Panc1 (cell line): ENCODE data around the gene NOP53. TPM values are rescaled to one million over a fixed set of nuclear protein-coding genes. Genes with fewer than 3 reads are reported as not detected.
"Not testable (repeated sequence)": the region's sequence is repeated elsewhere in the genome, so short reads cannot be mapped to it uniquely, and the experiment has no call there.

ENCODE experiments used
- ATAC-seq: fragments of 200-7000 bp; cut with Tn5 transposase; 2 replicates; pipeline ENCODE4 v1.9.1; 2020; ENCODE audit warnings: mild to moderate bottlenecking, moderate library complexity
- BruUV-seq: library from RNA; stranded (reverse); fragments of 400-500 nt; replicated peaks from 2 replicates; lab custom pipeline; 2021; lab: Mats Ljungman, UMichigan
- CTCF ChIA-PET: fragments of 300-600 bp; sonication (Branson Sonifier 250); formaldehyde crosslinking; loops from one replicate; lab custom pipeline; 2022; ENCODE audit warnings: antibody characterized with exemption; lab: Charles Lee
- POLR2A ChIA-PET: fragments of 300-600 bp; sonication (Branson Sonifier 250); formaldehyde crosslinking; loops from one replicate; lab custom pipeline; 2022; ENCODE audit warnings: antibody characterized with exemption; lab: Charles Lee
- DNase-seq: peaks from one replicate; pipeline ENCODE4 v3.0.0-alpha.2; 2010; ENCODE audit warnings: low read depth, low spot score
- H3K27ac ChIP-seq: 2 replicates; pipeline ENCODE4 v1.5.1; 2011; ENCODE audit warnings: mild to moderate bottlenecking, low read length, inconsistent platforms
- H3K27me3 ChIP-seq: fragments of 200-500 bp; sonication (Bioruptor generic); 2 replicates; pipeline ENCODE4 v1.6.0; 2014; ENCODE audit warnings: low read length, inconsistent platforms; ENCODE audit not compliant: control insufficient read depth, insufficient read depth
- H3K36me3 ChIP-seq: fragments of 200-500 bp; sonication (Bioruptor generic); 2 replicates; pipeline ENCODE4 v1.5.1; 2014; ENCODE audit warnings: inconsistent platforms, mild to moderate bottlenecking, low read length, moderate library complexity; ENCODE audit not compliant: control insufficient read depth, insufficient read depth
- H3K4me1 ChIP-seq: 2 replicates; pipeline ENCODE4 v1.5.1; 2011; ENCODE audit warnings: inconsistent platforms, mild to moderate bottlenecking, low read length, moderate library complexity; ENCODE audit not compliant: control insufficient read depth, insufficient read depth
- H3K4me3 ChIP-seq, 2 experiments: 2 replicates each; pipeline ENCODE4 v1.5.1; 2011 to 2012; ENCODE audit warnings: low read depth in 2 of 2, low read length in 2 of 2, mild to moderate bottlenecking in 2 of 2, inconsistent platforms in 1 of 2, moderate library complexity in 1 of 2
- H3K9me3 ChIP-seq: fragments of 200-500 bp; sonication (Bioruptor generic); 2 replicates; pipeline ENCODE4 v1.5.1; 2014; ENCODE audit warnings: low read depth, mild to moderate bottlenecking, inconsistent platforms, low read length, moderate library complexity; ENCODE audit not compliant: control insufficient read depth, insufficient read depth
- POLR2AphosphoS5 ChIP-seq: IDR thresholded peaks from 2 replicates; pipeline ENCODE4 v1.6.1; 2012; ENCODE audit warnings: mild to moderate bottlenecking, low read depth, low read length, moderate library complexity
- SIN3A ChIP-seq: IDR thresholded peaks from 2 replicates; pipeline ENCODE4 v1.6.1; 2012; ENCODE audit warnings: low read depth, mild to moderate bottlenecking, low read length, moderate library complexity, borderline replicate concordance; ENCODE audit not compliant: insufficient read depth
- TCF7L2 ChIP-seq: IDR thresholded peaks from 2 replicates; pipeline ENCODE4 v1.6.1; 2011; ENCODE audit warnings: mild to moderate bottlenecking, low read depth, low read length, inconsistent platforms
- in situ Hi-C: cut with HindIII; loops from 2 replicates; pipeline ENCODE4 v1.10.0; 2016; ENCODE audit warnings: low sequenced_read_pairs, low pct_unique_long_range_greater_than_20kb
- intact Hi-C: fragments of 100-400 bp; cut with micrococcal nuclease; formaldehyde crosslinking; loops from one replicate; pipeline ENCODE4 v1.10.0; 2022; ENCODE audit not compliant: unreplicated experiment
- total RNA-seq: library from RNA; stranded (reverse); gene quantifications from one replicate; pipeline ENCODE4 v1.2.1, GENCODE V29; 2021; ENCODE audit not compliant: unreplicated experiment
- TF ChIP-seq, protein P1 (sequence below), 2 experiments: IDR thresholded peaks; 2 replicates each; pipeline ENCODE4 v1.6.1; 2011 to 2012; ENCODE audit warnings: low read depth in 2 of 2, control low read depth in 1 of 2, low read length in 1 of 2, mild to moderate bottlenecking in 1 of 2, moderate library complexity in 1 of 2; ENCODE audit not compliant: insufficient read depth in 1 of 2
- TF ChIP-seq, protein P2 (sequence below): fragments of 450-650 bp; IDR thresholded peaks from 2 replicates; pipeline ENCODE4 v1.5.1; 2017; ENCODE audit warnings: mild to moderate bottlenecking

NOP53 gene
- total RNA-seq, 1 experiment from 2014 or later = 64.3 TPM

DNA sequence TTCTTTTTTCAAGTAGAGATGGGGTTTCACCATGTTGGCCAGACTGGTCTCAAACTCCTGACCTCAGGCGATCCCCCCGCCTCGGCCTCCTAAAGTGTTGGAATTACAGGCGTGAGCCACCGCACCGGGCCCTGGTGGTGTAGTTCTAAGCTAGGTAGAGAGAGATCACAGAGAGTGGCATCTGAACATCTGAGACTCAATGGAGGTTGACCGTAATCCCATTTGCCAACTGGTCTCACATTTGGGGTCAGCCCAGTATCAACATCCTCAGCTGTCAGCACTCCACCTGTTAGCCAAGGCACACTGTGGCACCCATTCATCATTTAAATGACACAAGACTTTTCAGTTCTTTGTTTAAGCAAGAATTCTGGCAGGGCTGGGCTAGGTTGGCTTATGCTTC lies 41.2 kb downstream of the NOP53 start:
- ChIA-PET POLR2A (no interaction called here), CTCF (interaction anchor here (0.5 to 0.6 kb wide), 2 partner anchors 23 to 353 kb away, joined by 4 read pairs; no protein-coding TSS in a partner anchor)
- H3K4me3 ChIP-seq = no peak overlapping the region
- intact Hi-C loops = no loop called here
- in situ Hi-C loops = no loop called here
- H3K4me1 ChIP-seq = no peaks in the 10 kb centered on the region
- H3K9me3 ChIP-seq = no peaks in the 10 kb centered on the region
- H3K27ac ChIP-seq = no peak overlapping the region
- DNase-seq (no peak), ATAC-seq (no peak)
- TF ChIP-seq TCF7L2 (no peak), SIN3A (no peak), POLR2AphosphoS5 (no peak)
- TF ChIP-seq, protein P1, sequence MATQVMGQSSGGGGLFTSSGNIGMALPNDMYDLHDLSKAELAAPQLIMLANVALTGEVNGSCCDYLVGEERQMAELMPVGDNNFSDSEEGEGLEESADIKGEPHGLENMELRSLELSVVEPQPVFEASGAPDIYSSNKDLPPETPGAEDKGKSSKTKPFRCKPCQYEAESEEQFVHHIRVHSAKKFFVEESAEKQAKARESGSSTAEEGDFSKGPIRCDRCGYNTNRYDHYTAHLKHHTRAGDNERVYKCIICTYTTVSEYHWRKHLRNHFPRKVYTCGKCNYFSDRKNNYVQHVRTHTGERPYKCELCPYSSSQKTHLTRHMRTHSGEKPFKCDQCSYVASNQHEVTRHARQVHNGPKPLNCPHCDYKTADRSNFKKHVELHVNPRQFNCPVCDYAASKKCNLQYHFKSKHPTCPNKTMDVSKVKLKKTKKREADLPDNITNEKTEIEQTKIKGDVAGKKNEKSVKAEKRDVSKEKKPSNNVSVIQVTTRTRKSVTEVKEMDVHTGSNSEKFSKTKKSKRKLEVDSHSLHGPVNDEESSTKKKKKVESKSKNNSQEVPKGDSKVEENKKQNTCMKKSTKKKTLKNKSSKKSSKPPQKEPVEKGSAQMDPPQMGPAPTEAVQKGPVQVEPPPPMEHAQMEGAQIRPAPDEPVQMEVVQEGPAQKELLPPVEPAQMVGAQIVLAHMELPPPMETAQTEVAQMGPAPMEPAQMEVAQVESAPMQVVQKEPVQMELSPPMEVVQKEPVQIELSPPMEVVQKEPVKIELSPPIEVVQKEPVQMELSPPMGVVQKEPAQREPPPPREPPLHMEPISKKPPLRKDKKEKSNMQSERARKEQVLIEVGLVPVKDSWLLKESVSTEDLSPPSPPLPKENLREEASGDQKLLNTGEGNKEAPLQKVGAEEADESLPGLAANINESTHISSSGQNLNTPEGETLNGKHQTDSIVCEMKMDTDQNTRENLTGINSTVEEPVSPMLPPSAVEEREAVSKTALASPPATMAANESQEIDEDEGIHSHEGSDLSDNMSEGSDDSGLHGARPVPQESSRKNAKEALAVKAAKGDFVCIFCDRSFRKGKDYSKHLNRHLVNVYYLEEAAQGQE (IDR thresholded peaks at IDR 0.05; ENCODE audit: insufficient read depth in 1 of 2, low read depth in 2 of 2, low read length in 1 of 2) = no peak
- TF ChIP-seq, protein P2, sequence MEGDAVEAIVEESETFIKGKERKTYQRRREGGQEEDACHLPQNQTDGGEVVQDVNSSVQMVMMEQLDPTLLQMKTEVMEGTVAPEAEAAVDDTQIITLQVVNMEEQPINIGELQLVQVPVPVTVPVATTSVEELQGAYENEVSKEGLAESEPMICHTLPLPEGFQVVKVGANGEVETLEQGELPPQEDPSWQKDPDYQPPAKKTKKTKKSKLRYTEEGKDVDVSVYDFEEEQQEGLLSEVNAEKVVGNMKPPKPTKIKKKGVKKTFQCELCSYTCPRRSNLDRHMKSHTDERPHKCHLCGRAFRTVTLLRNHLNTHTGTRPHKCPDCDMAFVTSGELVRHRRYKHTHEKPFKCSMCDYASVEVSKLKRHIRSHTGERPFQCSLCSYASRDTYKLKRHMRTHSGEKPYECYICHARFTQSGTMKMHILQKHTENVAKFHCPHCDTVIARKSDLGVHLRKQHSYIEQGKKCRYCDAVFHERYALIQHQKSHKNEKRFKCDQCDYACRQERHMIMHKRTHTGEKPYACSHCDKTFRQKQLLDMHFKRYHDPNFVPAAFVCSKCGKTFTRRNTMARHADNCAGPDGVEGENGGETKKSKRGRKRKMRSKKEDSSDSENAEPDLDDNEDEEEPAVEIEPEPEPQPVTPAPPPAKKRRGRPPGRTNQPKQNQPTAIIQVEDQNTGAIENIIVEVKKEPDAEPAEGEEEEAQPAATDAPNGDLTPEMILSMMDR = no peak
- H3K27me3 ChIP-seq = no peaks in the 10 kb centered on the region
- H3K36me3 ChIP-seq = no peaks in the 10 kb centered on the region
- no TSS peak for BruUV-seq

- DNase-seq, H3K9me3 ChIP-seq, POLR2A ChIA-PET, H3K27me3 ChIP-seq, intact Hi-C loops, BruUV-seq, H3K4me3 ChIP-seq, H3K36me3 ChIP-seq, H3K27ac ChIP-seq, H3K4me1 ChIP-seq, in situ Hi-C loops, ATAC-seq: not testable (repeated sequence)
- CTCF ChIA-PET = interaction anchor here (0.6 kb wide), 1 partner anchor 354 kb away, joined by 4 read pairs; no protein-coding TSS in a partner anchor
Observed at GRCh38 chr19:47787307-47787706, 42.0 kb downstream of the NOP53 start.

DNA sequence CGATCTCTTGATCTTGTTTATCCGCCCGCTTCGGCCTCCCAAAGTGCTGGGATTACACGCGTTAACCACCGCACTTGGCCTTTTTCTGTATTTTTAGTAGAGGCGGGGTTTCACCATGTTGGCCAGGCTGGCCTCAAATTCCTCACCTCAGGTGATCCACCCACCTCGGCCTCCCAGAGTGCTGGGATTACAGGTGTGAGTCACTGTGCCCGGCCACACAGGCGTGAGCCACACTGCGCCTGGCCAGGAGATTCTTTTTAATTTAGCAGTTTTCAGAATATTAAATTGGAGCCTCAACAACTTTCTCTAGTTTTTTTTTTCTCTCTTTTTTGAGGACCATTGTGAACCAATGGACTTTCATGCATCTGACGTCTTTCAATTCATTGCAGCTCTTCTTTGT lies 44.5 kb downstream of the NOP53 start:
- H3K27me3 ChIP-seq, H3K36me3 ChIP-seq, POLR2A ChIA-PET, ATAC-seq, H3K27ac ChIP-seq, DNase-seq, BruUV-seq, H3K4me1 ChIP-seq, in situ Hi-C loops, H3K9me3 ChIP-seq, H3K4me3 ChIP-seq: not testable (repeated sequence)
- intact Hi-C loops = loop anchor here (2.0 kb wide), 1 partner anchor 23 kb away; no protein-coding TSS in a partner anchor
- CTCF ChIA-PET = interaction anchor here (0.8 kb wide), 1 partner anchor 24 kb away, joined by 4 read pairs; no protein-coding TSS in a partner anchor
